Thoracic aorta endothelial cell (primary cell): ENCODE measurements around the gene RDX. TPM values are rescaled to one million over a fixed set of nuclear protein-coding genes. Genes with fewer than 3 reads are reported as not detected.

ENCODE experiments used
- total RNA-seq: library from RNA; depleted of rRNA; stranded (reverse); fragments of >200 nt; gene quantifications from 2 replicates; pipeline ENCODE4 v1.2.3, GENCODE V29; 2012

RDX gene
- total RNA-seq: 245 and 247 TPM in 2 replicates

GRCh38 chr11:110296226-110297075 lies at the start of gene RDX:
TSS of gene RDX (minus strand) at chr11:110296614. CDS start at chr11:110279692, 16,922 bp downstream.

Other genes with a start within 250 kb of the RDX start
- gene ZC3H12C, start 203.2 kb downstream of the RDX start, total RNA-seq: 21.0 and 22.4 TPM in 2 replicates
- gene FDX1, start 133.3 kb upstream of the RDX start, total RNA-seq: 11.6 and 12.8 TPM in 2 replicates